Umbilical cord (tissue), 2 donors: ENCODE results near the gene OLAH. TPM values are rescaled to one million over a fixed set of nuclear protein-coding genes. Genes with fewer than 3 reads are reported as not detected.
"Not testable (repeated sequence)": the region's sequence is repeated elsewhere in the genome, so short reads cannot be mapped to it uniquely, and the experiment has no call there.

Experiments used
- DNase-seq: peaks from one replicate; pipeline ENCODE4 v3.0.0-alpha.2; 2015; ENCODE audit warnings: low spot score
- total RNA-seq: library from RNA; depleted of rRNA; stranded (reverse); fragments of >200 nt; gene quantifications from one replicate; pipeline ENCODE4 v1.2.3, GENCODE V29; 2014; ENCODE audit warnings: low replicate concordance; ENCODE audit not compliant: insufficient read depth

The OLAH gene
- 13.2 TPM for total RNA-seq

DNA sequence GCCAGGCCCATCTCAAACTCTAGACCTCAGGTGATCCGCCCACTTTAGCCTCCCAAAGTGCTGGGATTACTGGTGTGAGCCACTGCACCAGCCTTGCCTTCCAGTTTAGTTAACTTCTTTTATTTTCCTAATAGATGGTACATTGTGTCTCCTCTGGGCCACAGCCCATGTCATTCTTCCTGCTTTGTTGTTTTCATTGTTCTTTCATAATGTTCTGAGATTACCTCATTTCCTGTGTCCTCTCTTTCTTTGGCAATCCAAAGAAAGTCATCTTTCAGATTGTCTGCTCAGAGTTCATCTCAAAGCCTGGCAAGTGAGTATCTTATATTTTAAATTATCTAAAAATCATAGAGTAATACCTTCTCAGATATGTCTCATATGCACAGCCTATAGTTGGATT, at the start of gene OLAH:
TSS of gene OLAH (plus strand) at position 270 of the 400 bp plus-strand sequence. CDS start 3,346 bp downstream, outside the sequence.
- no peak for DNase-seq

DNA sequence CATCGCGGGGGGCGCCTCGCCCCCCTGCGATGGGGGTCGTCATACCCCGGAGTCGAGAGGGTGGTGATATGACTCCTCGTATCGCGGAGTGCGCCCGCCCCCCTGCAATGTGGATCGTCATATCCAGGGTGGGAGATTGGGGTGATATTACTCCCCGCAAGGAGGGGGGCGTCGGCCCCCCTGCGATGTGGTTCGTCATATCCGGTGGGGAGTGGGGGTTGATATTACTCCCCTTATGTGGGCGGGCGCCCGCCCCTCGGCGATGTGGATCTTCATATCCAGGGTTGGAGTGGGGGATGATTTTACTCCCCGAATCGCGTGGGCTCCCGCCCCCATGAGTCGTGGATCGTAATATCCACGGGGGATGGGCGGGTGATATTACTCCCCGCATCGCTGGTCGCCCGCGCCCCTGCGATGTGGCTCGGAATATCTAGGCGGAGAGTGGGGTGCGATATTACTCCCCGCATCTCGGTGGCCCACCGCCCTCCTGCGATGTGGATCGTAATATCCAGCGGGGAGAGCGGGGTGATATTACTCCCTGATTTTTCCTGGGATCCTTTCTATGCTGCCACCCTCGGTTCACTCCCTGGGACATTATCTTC, 47.7 kb upstream of the OLAH start:
- DNase-seq: no peak

DNA sequence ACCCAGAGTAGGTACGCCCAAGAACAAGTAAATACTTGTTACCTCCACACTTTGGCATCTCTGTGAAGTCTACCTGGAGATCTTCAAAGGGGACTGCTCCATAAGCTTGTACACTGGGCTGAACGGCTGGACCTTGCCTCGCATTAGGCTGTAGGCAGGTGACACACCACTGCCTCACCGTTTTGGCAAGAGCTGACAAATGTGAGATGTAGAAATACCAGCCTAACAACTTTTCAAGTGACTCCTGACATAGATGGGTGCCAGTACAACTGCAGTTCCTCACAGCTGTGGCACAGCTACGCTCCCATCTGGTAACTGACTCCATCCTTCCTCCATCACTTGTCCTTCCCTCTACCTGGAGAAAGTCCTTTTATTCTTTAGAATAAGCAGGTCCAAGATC, 30.2 kb upstream of the OLAH start:
- not testable (repeated sequence) for DNase-seq

DNA sequence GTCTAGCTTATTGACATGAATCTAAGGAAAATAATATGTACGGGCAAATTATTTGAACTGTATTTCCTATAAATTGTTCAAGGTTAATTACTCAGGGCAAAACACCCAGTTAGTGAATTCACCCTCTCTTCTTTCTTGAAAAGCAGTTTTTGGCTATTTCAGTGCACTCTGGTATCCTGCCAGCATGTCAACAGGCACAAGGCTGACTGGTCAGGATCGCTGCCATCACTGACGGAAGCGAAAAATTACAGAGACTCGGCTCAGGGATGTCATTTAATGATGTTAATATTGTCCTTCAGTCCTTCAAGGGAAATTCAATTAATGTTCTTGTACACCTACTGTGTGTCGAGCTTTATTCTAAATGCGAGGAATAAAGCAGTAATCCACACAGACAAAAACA, 28.3 kb upstream of the OLAH start:
- DNase-seq: no peak

DNA sequence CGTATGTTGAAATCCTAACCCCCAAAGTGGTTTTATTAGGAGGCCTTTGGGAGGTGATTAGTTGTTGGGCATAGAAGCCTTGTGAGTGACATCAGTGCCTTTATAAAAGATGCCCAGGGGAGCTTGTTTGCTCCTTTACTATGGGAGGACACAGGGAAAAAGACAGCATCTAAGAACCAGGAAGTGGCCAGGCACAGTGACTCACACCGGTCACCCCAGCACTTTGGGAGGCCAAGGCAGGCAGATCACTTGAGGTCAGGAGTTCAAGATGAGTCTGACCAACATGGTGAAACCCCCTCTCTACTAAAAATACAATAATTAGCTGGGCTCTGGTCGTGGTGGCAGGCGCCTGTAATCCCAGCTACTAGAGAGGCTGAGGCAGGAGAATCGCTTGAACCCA, 22.8 kb upstream of the OLAH start:
- not testable (repeated sequence) for DNase-seq

DNA sequence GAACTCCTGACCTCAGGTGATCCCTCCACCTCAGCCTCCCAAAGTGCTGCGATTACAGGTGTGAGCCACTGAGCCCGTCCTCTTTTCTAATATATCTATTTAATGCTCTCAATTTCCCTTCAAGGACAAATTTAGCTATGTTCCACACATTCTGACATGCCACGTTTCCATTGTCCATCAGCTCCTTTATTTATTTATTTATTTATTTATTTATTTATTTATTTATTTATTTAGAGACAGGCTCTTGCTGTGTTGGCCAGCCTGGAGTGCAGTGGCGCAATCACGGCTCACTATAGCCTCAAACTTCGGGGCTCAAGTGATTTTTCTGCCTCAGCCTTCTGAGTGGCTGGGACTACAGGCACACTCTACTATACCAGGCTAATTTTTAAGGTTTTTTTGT, 20.7 kb upstream of the OLAH start:
- DNase-seq: not testable (repeated sequence)

DNA sequence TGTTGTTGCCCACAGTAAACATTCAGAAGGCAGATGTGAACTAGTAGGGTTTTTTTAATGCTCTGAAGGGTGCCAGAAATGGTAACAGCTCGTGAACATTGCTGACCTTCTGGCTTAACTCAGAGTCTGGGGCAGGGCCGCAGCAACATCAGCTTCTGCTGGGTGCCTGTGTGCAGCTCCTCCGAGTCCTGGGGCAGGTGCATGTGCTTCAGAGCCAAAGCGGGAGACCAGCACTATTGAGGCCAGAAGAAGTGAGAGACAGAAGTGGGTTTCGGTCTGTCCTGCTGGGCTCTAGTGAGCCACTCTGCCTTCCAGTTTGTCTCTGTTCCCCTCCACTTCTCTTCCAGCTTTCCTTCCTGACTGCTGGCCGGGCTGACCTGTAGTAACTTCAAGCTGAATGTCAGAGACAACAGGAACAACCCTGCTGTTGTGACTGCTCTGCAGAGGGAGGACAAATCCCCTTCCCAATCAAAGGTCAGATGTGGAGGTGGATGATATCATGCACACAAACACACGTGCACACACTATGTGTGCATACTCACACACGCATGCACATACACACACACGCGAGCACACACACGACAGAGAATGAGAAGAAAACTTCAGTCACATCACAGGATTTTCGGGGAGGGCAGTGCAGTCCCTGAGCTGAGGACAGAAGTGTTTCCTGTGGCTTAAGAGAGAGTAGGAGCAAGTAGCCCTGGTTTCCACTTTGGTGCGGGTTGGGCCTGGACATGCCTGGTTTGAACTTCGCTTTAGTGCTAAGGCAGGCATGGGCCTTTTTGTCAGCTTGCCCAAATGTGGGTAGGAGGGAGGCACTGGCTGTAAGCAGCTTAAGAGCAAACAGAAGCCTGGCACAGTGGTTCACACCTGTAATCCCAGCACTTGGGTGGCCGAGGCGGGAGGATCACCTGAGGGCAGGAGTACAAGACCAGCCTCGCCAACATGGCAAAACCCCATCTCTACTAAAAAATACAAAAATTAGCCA, 19.4 kb upstream of the OLAH start:
- DNase-seq: not testable (repeated sequence)

DNA sequence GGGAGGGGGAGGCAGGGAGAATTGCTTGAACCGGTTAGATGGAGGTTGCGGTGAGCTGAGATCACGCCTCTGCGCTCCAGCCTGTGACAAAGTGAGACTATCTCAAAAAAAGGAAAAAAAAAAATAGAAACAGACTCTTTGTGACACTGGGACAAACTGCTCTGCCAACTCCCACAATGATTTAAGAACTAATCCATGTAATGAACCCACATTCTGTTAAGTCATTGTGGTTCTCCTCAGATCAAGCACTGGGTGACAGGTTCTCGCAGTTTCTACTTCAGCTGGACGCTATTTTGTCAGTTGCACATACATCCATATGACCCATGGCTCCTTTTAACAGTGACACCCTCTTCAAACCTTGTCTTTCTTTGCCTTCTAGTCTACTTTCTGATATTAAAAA, 18.7 kb upstream of the OLAH start:
- not testable (repeated sequence) for DNase-seq

DNA sequence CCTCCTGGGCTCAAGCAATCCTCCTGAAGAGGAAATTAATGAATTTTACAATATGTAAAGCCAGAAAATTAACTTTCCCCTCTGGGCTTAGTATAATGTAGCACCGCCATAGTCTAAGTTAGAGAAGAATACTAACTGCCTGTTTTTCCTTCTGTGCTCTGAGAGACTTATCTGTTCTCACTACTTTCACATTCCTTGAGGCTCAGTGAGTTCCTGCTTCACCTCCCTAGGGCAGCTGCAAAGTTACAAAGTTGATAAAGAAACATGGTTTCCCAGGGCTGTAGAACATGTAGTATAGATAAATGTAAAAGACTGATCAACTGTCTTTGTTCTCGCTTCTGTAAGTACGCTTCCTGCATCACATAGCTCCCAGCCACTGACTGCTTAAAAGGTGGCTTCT, 16.0 kb upstream of the OLAH start:
- DNase-seq: peak; percentile 58

DNA sequence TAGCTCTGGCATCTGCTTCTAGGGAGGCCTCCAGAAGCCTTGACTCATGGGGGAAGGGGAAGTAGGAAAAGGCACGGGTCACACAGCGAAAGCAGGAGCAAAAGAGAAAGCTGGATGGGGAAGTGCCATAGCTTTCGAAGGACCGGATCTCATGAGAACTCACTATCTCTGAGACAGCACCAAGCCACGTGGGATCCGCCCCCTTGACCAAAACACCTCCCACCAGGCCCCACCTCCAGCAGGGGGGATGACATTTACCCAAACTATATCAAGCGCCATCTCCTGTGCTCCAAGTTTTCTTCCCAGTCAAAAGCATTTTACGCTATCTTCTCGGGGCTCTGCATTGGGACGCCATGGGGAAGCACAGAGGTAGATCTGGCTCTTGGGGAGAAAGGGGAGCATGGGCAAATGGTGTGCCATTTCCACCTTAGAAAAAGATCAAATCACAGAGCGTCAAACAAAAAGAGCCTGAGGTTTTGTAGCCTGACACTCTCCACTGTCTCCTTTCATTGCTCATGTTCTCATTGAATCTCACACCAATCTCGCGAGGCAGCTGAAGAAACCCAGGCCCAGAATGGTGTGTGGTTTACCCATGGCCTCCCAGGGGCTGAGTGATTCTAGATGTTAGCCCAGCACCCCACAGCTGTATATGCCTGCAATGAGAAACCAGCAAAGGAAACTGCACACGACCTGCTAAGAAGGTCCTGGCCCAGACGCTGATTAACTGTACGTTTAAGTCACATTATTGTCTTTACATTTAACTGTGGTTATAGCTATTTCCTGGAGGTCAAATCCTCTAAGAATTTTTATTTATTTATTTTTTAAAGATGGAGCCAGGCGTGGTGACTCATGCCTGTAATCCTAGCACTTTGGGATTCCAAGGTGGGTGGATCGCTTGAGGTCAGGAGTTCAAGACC, 8.1 kb upstream of the OLAH start:
- DNase-seq: peak; percentile 18

DNA sequence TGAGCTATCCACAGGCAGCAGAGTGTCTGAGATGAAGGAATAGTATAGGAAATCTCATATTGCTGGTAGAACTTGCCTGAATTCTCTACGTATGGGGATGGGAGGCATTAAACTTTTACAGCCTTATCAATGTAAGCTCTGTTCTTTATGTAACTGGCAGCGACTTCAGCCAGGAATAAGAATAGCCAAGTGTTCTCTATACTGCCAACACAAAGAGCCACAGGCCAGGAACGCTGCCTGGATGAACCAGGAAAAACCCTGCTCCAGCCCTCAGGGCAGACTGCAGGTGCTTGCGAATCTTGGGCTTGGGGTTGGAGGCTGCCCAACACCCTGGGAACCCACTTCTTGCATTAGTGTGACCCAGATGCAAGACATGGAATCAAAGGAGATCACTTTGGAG, 6.1 kb upstream of the OLAH start:
- DNase-seq: no peak

DNA sequence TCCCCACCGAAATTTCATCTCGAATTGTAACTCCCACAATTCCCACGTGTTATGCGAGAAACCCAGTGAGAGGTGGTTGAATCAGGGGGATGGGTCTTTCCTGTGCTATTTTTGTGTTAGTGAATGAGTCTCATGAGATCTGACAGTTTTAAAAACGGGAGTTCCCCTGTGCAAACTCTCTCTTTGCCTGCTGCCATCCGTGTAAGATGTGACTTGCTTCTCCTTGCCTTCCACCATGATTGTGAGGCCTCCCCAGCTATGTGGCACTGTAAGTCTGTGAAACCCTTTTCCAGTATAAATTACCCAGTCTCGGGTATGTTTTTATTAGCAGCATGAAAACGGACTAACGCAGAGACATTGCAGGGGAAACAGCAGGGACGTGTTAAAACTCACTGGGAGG, 5.3 kb upstream of the OLAH start:
- DNase-seq: no peak

DNA sequence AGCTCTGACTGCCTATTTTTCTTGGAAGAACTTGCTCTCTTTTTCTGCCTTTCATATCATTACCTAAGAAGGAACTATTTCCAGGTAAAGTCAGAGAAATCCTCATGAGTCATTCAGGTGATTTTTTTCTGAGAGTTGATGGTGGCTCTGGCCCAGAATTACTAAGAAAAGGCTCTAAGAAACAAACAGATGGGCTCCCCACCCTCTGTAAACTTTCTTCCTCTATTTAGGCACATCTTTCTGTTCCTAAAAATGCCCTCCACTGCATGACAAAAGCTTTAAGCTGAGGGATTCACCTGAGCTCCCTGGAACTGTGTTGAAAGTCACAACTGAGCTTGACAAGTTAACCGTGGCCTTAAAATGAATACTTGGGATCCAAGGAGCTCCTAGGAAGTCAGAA, 1.6 kb downstream of the OLAH start:
- no peak for DNase-seq

DNA sequence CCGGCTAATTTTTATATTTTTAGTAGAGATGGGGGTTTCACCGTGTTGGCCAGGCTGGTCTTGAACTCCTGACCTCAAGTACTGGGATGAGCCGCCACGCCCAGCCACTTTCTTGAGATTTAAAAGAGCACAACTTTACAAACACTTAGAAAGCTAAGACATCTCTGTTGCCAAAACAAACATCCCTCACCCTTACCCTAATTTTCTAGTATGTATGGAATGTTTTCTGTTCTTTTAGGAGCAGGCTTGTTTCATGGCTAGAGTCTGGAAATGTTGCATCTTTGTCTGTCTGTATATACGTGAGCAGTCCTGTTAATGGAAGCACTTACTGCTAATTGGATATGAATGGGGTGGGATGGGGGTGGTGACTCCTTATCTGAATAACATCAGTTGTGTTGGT, 2.9 kb downstream of the OLAH start:
- peak; percentile 52 for DNase-seq

DNA sequence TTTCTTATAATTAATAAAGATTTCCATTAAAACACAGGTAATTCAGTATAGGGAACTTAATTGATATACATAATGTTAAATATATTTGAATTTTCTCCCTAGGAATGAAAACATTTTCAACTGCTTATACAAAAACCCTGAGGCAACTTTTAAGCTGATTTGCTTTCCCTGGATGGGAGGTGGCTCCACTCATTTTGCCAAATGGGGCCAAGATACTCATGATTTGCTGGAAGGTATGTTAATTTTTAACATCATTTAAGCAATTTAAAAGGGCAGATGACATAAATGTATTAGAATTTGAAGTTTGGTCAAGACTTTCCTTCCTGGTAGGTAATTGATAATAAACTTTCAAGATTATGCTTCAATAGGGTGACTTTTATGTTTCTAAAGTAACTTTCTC, 5.8 kb downstream of the OLAH start:
- no peak for DNase-seq

DNA sequence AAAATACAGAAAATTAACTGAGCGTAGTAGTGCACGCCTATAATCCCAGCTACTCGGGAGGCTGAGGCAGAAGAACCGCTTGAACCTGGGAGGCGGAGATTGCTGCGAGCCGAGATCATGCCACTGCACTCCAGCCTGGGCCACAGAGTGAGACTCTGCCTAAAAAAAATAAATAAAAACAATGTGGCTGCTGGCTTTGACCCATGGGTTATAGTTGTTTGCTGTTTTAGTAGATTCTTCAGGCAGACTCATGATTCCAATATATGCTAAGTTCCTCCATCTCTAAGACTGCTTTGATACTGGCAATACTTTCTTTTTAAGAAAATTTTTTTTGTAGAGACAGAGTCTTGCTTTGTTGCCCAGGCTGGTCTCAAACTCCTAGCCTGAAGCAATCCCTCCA, 8.4 kb downstream of the OLAH start:
- no peak for DNase-seq

DNA sequence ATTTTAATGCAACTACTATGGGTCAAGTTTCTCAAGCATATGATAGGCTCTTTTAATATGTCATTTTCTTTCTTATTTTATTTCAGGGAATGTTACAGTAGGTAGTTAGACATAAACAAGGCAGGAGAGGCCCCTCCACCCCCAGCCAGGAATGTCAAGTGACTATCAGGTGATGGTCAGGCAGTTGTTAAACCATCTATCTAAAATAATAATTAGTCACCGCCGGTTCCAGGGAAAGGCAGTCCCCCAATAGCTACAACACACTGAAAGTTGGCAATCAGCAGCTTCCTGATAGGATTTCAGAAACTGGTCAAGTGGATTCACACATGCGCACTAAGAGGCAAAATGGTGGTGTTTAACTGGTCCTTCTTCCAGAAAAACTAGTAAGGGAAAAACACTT, 9.3 kb downstream of the OLAH start:
- no peak for DNase-seq

DNA sequence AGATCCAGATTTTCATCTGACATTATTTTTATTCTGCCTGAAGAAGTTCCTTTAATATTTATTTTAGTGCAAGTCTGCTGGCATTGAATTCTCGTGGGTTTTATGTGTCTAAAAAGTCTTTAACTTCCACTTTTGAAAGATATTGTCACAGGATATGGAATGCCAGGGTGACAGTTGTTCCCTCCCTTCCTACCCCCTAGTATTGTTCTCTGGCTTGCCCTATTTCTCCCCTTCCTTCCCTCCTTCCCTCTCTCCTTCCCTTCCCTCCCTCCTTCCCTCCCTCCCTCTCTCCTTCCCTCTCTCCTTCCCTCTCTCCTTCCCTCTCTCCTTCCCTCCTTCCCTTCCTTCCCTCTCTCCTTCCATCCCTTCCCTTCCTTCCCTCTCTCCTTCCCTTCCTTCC, 14.9 kb downstream of the OLAH start:
- DNase-seq: no peak

DNA sequence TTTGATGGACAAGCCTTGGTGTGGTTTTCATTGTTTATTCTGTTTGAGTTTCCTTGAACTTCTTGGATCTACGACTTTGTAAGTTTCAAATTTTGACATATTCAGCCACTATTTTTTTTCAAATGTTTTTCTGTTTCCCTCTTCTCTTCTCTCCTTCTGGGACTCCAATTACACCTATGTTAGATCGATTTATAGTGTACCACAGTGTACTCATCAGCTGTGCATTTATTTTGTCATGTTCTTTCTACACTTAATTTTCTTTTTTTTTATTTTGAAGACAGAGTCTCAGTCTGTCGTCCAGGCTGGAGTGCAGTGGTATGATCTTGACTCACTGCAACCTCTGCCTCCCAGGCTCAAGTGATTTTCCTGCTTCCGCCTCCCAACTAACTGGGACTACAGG, 16.2 kb downstream of the OLAH start:
- no peak for DNase-seq

DNA sequence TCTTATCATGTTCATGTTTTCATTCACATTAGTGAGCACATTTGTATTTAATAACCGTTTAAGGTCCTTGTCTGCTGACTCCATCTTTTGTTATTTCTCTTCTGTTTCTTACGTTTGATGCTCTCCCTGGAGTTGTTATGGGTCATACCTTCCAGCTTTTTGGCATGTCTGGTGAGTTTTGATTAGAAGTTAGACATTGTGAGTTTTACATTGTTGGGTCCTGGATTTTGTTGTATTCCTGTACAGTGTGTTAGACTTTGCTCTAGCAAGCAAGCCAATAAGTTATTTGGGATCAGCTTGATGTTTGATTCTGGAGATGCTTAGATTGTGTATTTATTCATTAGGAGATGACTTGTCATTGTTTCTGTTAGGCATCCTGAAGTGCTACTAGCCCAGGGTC, 16.9 kb downstream of the OLAH start:
- DNase-seq: no peak

DNA sequence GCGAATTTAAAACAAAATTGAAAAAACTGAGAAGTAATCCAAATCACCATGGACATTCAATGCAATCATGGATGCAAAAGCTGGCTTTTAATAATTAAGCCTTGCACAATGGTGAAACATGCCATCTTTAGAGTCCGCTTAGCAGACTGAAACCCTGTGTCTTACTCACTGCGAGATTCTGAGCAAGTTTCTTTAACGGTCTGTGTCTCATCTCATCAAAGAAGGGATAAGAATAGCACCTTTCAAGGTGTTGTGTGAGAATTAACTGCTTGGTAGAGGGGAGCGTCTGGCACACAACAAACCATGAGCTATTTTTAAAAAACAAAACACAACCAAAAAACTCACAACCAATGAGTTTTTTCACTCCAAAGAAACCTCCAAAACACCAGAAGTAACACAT, 23.4 kb downstream of the OLAH start:
- DNase-seq: no peak

DNA sequence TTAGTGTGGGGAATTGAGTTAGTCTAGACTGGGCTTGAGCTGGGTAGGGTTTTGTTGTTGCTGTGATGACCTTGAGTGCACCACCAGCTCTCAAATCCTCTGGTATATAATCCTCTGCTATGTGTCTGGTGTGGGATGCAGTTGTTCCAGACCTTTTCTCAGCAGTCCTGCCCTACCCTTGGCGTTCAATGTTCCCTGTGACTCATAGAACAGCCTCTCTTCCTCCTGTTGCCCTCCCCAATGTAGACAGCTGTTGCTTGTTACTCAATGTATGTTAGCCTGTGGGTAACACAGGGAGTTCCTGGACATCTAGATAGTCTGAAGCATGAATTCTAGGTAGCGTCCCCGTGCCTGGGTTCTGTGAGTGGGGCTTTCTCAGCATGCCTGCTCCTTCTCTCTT, 25.1 kb downstream of the OLAH start:
- DNase-seq: peak; percentile 39
